ENCODE results near the gene C11orf87.

Gene C11orf87

GRCh38 chr11:109433753-109434256, 11.8 kb downstream of the C11orf87 start:
- intact Hi-C loops (cut with DNase I): no loop called here
- no peak for DNase-seq

- intact Hi-C loops (cut with DNase I): no loop called here
- DNase-seq: no peak
Measured at GRCh38 chr11:109435121-109435742, 13.2 kb downstream of the C11orf87 start.

GRCh38 chr11:109439684-109440083, 17.7 kb downstream of the C11orf87 start:
- intact Hi-C loops (cut with DNase I): no loop called here
- DNase-seq: peak in 3 of 42 donors; percentile 2 to 42 (median 2)

GRCh38 chr11:109443052-109443451, 21.1 kb downstream of the C11orf87 start:
- DNase-seq: no peak
- intact Hi-C loops (cut with DNase I): no loop called here

GRCh38 chr11:109454857-109455256, 32.9 kb downstream of the C11orf87 start:
- intact Hi-C loops (cut with DNase I): no loop called here
- DNase-seq: no peak
